Thyroid gland (tissue), 4 donors: ENCODE measurements around the gene NKD1. TPM values are rescaled to one million over a fixed set of nuclear protein-coding genes. Genes with fewer than 3 reads are reported as not detected.

ENCODE experiments used
- DNase-seq, 2 donors: peaks; one replicate each; pipeline ENCODE4 v3.0.0-alpha.2; 2019
- H3K27ac ChIP-seq, 3 donors: fragments of 200-600 bp; sonication (generic); 1 replicate in 2 of 3; 2 replicates in 1 of 3; pipeline ENCODE4 v1.5.1; 2016 to 2019; ENCODE audit warnings: mild to moderate bottlenecking in 1 of 3, moderate library complexity in 1 of 3
- H3K27me3 ChIP-seq: fragments of 200-600 bp; sonication (generic); one replicate; pipeline ENCODE4 v1.5.1; 2019
- H3K36me3 ChIP-seq, 2 donors: fragments of 200-600 bp; sonication (generic); one replicate each; pipeline ENCODE4 v1.5.1; 2016 to 2019
- H3K4me1 ChIP-seq, 2 donors: fragments of 200-600 bp; sonication (generic); one replicate each; pipeline ENCODE4 v1.5.1; 2017 to 2019
- H3K4me3 ChIP-seq, 3 donors: fragments of 200-600 bp; sonication (generic); replicated peaks in 1 of 3; 1 replicate in 2 of 3; 2 replicates in 1 of 3; pipeline ENCODE4 v1.5.1; 2016; ENCODE audit warnings: mild to moderate bottlenecking in 1 of 3
- H3K9me3 ChIP-seq: fragments of 200-600 bp; sonication (generic); one replicate; pipeline ENCODE4 v1.5.1; 2017
- POLR2A ChIP-seq, 2 donors: fragments of 450-650 bp; IDR thresholded peaks; one replicate each; pipeline ENCODE4 v1.6.1; 2017; ENCODE audit warnings: antibody characterized with exemption in 2 of 2, mild to moderate bottlenecking in 2 of 2, moderate library complexity in 1 of 2
- WGBS, 2 donors: methylation state at CpG; one replicate each; pipeline ENCODE4 v1.1.5; 2017; 5-methylcytosine and 5-hydroxymethylcytosine counted together
- intact Hi-C: fragments of 100-400 bp; cut with DNase I; formaldehyde crosslinking; loops from one replicate; pipeline ENCODE4 v1.15.1; 2023
- total RNA-seq, 4 donors: library from RNA; depleted of rRNA; stranded (reverse); fragments of >200 nt; gene quantifications; one replicate each; pipeline ENCODE4 v1.2.3, GENCODE V29; 2016
- TF ChIP-seq, protein P1 (sequence below), 6 experiments: fragments of 200-600 bp in 3 of 6; fragments of 450-650 bp in 3 of 6; sonication (generic) in 3 of 6; IDR thresholded peaks; one replicate each; pipeline ENCODE4 v1.5.1; 2016 to 2019; ENCODE audit warnings: antibody characterized with exemption in 6 of 6, mild to moderate bottlenecking in 2 of 6, inconsistent platforms in 1 of 6, moderate library complexity in 1 of 6

The NKD1 gene
- total RNA-seq, 4 donors from 2014 or later, result 0.63 to 13.8 (median 1.1) TPM

- 96 to 98% methylated on average over 7 of the region's 7 CpGs for WGBS, 2 donors
- no peak overlapping the region for H3K27ac ChIP-seq
- intact Hi-C loops, result no loop called here
Observed at GRCh38 chr16:50622029-50622428, 73.8 kb downstream of the NKD1 start.

GRCh38 chr16:50622643-50623369 lies 74.6 kb downstream of the NKD1 start:
- TF ChIP-seq, protein P1, sequence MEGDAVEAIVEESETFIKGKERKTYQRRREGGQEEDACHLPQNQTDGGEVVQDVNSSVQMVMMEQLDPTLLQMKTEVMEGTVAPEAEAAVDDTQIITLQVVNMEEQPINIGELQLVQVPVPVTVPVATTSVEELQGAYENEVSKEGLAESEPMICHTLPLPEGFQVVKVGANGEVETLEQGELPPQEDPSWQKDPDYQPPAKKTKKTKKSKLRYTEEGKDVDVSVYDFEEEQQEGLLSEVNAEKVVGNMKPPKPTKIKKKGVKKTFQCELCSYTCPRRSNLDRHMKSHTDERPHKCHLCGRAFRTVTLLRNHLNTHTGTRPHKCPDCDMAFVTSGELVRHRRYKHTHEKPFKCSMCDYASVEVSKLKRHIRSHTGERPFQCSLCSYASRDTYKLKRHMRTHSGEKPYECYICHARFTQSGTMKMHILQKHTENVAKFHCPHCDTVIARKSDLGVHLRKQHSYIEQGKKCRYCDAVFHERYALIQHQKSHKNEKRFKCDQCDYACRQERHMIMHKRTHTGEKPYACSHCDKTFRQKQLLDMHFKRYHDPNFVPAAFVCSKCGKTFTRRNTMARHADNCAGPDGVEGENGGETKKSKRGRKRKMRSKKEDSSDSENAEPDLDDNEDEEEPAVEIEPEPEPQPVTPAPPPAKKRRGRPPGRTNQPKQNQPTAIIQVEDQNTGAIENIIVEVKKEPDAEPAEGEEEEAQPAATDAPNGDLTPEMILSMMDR (IDR thresholded peaks at IDR 0.05), result no peak
- no peak for TF ChIP-seq POLR2A (IDR thresholded peaks at IDR 0.05)
- Histone ChIP-seq H3K4me3 (no peak overlapping the region), H3K9me3 (no peaks in the 10 kb centered on the region), H3K4me1 (peaks cover 9 to 12% of the 10 kb centered on the region in 2 donors), H3K36me3 (no peaks in the 10 kb centered on the region), H3K27ac (no peak overlapping the region), H3K27me3 (no peaks in the 10 kb centered on the region)
- intact Hi-C loops, result no loop called here
- DNase-seq, result no peak
- 92 to 95% methylated on average over 12 to 15 of the region's 16 CpGs for WGBS, 2 donors

More at GRCh38 chr16:50622029-50622428, 73.8 kb downstream of the NKD1 start:
- Histone ChIP-seq H3K9me3 (no peaks in the 10 kb centered on the region), H3K36me3 (no peaks in the 10 kb centered on the region), H3K4me3 (no peak overlapping the region), H3K4me1 (peaks cover 1 to 5% of the 10 kb centered on the region in 2 donors), H3K27me3 (no peaks in the 10 kb centered on the region)
- DNase-seq, result no peak
- TF ChIP-seq POLR2A (IDR thresholded peaks at IDR 0.05), result no peak
- TF ChIP-seq, protein P1 (IDR thresholded peaks at IDR 0.05), result no peak

DNA sequence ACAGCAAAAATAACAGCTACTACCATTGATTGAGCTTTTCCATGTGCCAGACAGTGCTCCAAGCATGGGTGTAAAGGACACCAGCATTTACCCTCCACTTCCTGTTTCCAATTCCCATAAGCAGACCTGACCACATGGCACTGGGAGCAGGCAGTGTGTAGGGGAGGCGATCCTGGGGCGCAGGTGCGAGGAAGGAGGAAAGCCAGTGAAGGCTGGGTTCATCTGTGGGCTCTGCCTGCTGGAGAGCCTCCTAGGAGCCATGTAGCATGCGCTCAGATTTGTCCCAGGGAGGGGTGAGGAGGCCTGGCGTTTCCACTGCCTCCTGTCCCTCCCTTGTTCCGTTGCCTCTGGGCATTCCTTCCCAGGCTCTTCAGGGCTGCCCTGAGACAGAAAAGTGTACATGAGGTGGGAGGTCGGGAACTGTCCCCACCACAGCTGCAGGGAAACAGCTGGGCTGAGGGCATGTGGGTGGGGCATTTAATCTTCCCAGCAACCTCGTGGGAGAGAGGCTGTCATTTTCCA lies 76.3 kb downstream of the NKD1 start:
- intact Hi-C loops, result no loop called here
- Histone ChIP-seq H3K36me3 (no peaks in the 10 kb centered on the region), H3K27me3 (no peaks in the 10 kb centered on the region), H3K4me1 (peaks cover 9 to 12% of the 10 kb centered on the region in 2 donors), H3K4me3 (no peak overlapping the region), H3K27ac (no peak overlapping the region), H3K9me3 (no peaks in the 10 kb centered on the region)
- no peak for DNase-seq
- no peak for TF ChIP-seq POLR2A (IDR thresholded peaks at IDR 0.05)
- TF ChIP-seq, protein P1 (IDR thresholded peaks at IDR 0.05), result no peak
- WGBS, 2 donors, result 76 to 80% methylated on average over 8 of the region's 8 CpGs

DNA sequence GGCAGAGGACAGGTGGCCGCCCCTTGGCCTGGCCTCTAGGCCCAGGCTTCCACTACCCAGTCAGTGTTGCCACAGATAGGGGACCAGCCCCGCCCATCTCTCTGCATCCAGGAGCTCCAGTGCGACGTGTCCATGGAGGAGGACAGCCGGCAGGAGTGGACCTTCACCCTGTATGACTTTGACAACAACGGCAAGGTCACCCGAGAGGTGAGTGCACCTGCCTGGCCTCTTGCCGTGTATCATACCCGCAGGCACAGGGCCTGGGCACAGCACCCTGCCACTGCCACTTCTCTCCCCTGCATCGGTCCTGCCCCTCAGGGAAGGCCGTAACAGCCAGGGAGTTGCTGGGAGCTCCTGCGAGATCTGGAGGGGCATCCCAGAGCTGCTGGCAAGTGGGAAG lies 77.2 kb downstream of the NKD1 start:
- Histone ChIP-seq H3K27me3 (no peaks in the 10 kb centered on the region), H3K4me1 (peaks cover 9 to 12% of the 10 kb centered on the region in 2 donors), H3K36me3 (no peaks in the 10 kb centered on the region), H3K9me3 (no peaks in the 10 kb centered on the region), H3K4me3 (no peak overlapping the region), H3K27ac (no peak overlapping the region)
- intact Hi-C loops, result no loop called here
- no peak for TF ChIP-seq POLR2A (IDR thresholded peaks at IDR 0.05)
- DNase-seq, result no peak
- 95 to 100% methylated on average over 1 to 11 of the region's 12 CpGs for WGBS, 2 donors

GRCh38 chr16:50626868-50627267 lies 78.7 kb downstream of the NKD1 start:
- Histone ChIP-seq H3K27ac (no peak overlapping the region), H3K27me3 (no peaks in the 10 kb centered on the region), H3K4me1 (peaks cover 9 to 12% of the 10 kb centered on the region in 2 donors), H3K9me3 (no peaks in the 10 kb centered on the region), H3K4me3 (no peak overlapping the region), H3K36me3 (no peaks in the 10 kb centered on the region)
- intact Hi-C loops, result no loop called here
- WGBS, 2 donors, result 63 to 74% methylated on average over 4 of the region's 4 CpGs
- DNase-seq, result no peak
- no peak for TF ChIP-seq POLR2A (IDR thresholded peaks at IDR 0.05)
- TF ChIP-seq, protein P1 (IDR thresholded peaks at IDR 0.05), result no peak
